Midbrain (tissue), 1 donor: ENCODE measurements around the gene RPUSD3.
"Not testable (repeated sequence)": the region's sequence is repeated elsewhere in the genome, so short reads cannot be mapped to it uniquely, and the experiment has no call there.

Source experiments
- DNase-seq: peaks from one replicate; lab custom pipeline; 2025; lab: John Stamatoyannopoulos, UW

RPUSD3 gene, protein sequence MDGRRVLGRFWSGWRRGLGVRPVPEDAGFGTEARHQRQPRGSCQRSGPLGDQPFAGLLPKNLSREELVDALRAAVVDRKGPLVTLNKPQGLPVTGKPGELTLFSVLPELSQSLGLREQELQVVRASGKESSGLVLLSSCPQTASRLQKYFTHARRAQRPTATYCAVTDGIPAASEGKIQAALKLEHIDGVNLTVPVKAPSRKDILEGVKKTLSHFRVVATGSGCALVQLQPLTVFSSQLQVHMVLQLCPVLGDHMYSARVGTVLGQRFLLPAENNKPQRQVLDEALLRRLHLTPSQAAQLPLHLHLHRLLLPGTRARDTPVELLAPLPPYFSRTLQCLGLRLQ

GRCh38 chr3:9843715-9844438, at the start of gene RPUSD3:
RPUSD3 (minus strand) TSS chr3:9844008; CDS start chr3:9843990, 18 bp downstream.
- DNase-seq = peak; percentile 98

- no peak for DNase-seq
Measured at GRCh38 chr3:9891072-9891622, 47.3 kb upstream of the RPUSD3 start.

GRCh38 chr3:9890249-9891071, 46.7 kb upstream of the RPUSD3 start, which contains the start of gene JAGN1:
JAGN1 (plus strand) TSS chr3:9890610; CDS start chr3:9890723, 113 bp downstream.
- peak; percentile 93 for DNase-seq

GRCh38 chr3:9889405-9889804, 45.6 kb upstream of the RPUSD3 start:
- no peak for DNase-seq

- DNase-seq = no peak
Measured at GRCh38 chr3:9888540-9888939, 44.7 kb upstream of the RPUSD3 start.

DNA sequence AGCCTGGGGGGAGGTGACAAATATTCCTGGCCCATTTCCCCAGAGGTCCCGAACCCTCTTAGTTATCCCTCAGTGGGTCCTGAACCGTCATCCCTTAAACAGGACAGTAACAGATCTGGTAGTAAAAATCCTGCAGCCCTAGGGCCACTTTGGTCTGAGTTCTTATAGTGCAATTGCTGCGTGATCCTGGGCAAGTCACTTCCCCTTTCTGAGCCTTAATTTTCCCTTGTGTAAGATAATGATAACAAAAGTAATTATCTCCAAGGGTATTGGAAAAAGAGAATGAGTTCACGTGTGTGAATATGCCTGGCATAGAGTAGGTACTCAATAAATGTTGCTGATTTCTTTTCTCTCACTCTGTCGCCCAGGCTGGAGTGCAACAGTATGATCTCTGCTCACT, 43.7 kb upstream of the RPUSD3 start:
- no peak for DNase-seq

DNA sequence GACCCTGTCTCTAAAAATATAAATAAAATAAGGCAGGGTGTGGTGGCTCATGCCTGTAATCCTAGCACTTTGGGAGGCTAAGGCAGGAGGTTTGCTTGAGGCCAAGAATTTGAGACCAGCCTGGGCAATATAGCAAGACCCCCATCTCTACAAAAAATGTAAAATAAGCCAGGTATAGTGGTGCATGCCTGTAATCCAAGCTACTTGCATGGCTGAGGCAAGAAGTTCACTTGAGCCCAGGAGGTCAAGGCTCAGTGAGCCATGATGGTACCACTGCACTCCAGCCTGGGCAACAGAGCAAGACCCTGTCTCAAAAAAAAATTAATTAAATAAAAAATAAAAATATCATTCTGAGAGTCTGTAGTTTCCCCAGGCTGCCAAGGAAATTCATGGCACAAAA, 42.5 kb upstream of the RPUSD3 start:
- no peak for DNase-seq

DNA sequence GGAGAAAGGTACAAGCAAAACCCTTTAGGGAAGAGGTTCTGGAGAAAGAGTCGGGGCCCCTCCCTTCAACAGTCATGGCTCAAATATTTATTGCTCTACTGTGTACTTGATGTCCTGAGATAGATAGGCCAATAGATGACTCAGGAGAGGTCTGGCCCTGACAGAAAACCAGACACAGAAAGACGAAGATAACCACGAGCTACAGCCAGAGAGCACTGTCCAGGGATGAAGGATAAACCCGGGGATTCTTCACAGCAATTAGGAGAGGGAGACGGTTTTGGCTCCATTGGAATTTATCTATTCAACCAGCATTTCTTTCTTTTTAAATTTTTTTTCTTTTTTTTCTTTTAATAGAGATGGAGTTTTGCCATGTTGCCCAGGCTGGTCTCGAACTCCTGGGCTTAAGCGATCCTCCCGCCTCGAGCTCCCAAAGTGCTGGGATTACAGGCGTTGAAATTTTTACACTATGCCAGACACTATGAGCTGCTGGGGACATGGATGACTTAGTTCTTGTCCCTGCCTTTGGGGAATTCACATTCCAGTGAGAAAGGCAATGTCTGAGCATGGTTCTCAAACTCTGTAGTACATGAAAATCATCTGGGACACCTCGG, 40.9 kb upstream of the RPUSD3 start:
- no peak for DNase-seq

GRCh38 chr3:9883706-9884554, 40.1 kb upstream of the RPUSD3 start:
- no peak for DNase-seq

DNA sequence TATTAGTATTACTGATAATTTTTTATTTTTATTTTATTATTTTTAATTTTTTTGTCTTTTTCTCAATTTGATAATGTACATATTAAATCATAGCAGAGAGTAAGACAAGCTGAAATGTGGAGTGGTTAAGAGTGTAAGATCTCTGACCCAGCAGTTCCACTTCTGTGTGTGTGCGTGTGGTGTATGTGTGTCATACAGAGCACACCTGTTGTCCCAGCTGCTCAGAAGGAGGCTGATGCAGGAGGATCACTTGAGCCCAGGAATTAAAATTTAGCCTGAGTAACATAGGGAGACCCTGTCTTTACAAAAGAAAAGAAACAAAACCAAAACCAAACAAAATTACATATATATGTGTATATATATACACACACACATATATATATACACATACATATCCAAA, 37.6 kb upstream of the RPUSD3 start:
- DNase-seq = no peak

DNA sequence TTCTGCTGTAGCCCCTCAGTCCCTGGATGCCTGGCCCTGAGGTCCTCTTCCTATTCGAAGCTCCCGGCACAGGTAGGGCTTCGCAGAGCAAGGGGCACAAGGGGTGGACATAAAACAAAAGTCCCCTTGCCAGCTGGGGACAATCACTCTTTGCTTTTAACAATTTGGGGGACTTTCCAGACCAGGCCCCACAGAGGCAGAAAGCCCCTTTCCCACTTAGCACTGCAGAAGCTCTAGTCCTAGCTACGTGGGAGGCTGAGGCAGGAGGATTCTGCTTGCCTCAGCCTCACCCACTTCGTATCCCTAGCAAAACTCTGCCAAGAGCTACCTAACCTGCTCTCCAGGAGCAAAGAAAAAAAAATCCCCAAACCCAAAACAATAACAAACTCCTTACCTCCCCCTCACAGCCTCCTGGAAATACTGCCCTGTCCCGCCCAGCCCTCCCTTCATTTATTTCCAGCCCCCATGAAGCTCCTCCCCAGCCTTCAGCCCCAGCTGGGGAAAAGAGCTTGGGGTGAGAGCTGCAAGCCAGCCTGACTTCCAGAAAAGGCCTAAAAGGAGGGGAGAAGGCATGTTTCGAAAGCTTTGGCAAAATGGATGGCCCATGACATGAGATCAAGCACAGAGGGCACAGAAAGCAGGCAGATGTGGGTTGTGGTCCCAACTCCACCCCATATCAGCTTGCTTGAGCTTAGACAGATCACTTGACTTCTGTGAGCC, 36.2 kb upstream of the RPUSD3 start, which contains the start of gene CIDEC:
Gene CIDEC (minus strand): TSS at position 424 of the 720 bp plus-strand sequence. CDS start 1,767 bp downstream, outside the sequence.
- no peak for DNase-seq

DNA sequence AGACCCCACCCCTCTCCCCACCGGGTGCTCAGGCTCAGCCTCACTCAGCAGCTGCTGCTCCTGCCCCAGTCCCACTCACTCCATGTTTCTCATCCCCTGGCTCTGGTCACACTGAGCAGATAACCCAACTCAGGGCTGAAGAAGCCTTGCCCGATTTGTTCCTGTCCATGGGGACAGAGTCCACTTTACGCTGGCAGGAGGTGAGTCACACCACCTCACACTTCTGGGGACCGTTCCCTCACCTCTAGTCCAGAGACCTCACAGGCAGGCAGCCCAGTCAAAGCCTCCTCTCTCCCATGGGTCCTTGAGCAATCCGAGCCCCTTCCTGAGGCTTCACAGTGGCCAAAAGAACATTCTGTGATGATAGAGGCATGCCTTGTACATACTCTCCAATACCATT, 34.9 kb upstream of the RPUSD3 start:
- DNase-seq = no peak

- no peak for DNase-seq
Measured at GRCh38 chr3:9876991-9877390, 33.2 kb upstream of the RPUSD3 start.

- not testable (repeated sequence) for DNase-seq
Measured at GRCh38 chr3:9876255-9876654, 32.4 kb upstream of the RPUSD3 start.

DNA sequence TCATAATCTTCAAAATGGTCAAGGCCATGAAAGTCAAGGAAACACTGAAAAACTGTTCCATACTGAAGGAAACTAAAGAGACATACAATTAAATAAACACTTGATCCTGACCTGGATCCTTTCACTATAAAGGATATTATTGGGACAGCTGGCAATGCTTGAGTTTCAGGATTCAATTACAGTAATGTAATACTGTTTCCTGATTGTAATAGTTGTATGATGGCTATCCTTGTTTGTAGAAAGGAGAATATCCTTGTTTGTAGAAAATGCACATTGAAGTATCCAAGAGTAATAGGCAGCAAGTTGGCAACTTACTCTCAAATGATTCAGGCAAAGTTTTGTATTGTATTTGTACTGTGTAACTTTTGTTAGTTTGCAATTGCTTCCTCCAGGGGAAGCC, 31.6 kb upstream of the RPUSD3 start:
- DNase-seq = no peak

- not testable (repeated sequence) for DNase-seq
Measured at GRCh38 chr3:9872067-9872466, 28.3 kb upstream of the RPUSD3 start.

GRCh38 chr3:9870978-9871377, 27.2 kb upstream of the RPUSD3 start:
- DNase-seq = no peak

DNA sequence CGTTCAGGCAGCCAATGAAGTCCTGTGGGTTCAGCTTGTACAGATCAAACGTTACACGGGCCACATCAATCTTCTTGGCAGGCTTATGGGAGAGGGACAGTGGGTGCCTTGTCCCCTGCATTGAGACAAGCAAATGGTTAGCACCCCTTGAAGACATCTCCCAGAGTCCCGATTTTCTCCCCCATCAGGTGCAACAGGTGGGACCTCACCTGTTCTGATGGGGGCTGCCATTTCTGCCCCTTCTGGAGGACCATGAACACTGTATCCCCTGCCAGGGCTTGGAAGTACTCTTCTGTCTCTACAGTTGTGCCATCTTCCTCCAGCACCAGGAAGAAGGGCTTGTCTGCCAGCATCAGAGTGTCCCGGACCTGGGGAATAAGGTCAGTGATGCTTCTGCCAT, 26.1 kb upstream of the RPUSD3 start:
- no peak for DNase-seq

DNA sequence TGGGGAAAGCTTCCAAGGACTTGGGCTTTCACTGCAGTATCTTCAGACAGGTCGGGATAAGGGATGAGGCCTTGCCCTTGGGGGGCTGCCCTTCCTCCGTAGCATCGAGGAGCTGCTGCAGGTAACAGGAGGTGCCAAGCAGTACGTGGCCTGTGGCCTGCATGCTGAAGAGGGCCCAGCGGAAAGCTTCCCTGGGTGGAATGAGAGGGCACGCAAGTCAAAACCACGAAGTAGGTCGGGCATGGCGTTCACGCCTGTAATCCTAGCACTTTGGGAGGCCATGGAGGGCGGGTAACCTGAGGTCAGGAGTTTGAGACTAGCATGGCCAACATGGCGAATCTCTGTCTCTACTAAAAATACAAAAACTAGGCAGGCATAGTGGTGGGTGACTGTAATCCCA, 23.3 kb upstream of the RPUSD3 start:
- DNase-seq = no peak

GRCh38 chr3:9866639-9867038, 22.8 kb upstream of the RPUSD3 start:
- DNase-seq = no peak
